IMR-90 (cell line): ENCODE measurements around the gene MRPL57. TPM values are rescaled to one million over a fixed set of nuclear protein-coding genes. Genes with fewer than 3 reads are reported as not detected.

Experiments used
- ATAC-seq: fragments of 200-7000 bp; cut with Tn5 transposase; 2 replicates; pipeline ENCODE4 v1.9.1; 2020; ENCODE audit warnings: low read depth, mild to moderate bottlenecking, moderate library complexity
- BruUV-seq: library from RNA; stranded (reverse); fragments of 400-500 nt; replicated peaks from 2 replicates; lab custom pipeline; 2021; lab: Mats Ljungman, UMichigan
- CTCF ChIA-PET: fragments of 300-600 bp; formaldehyde crosslinking; extraction: SDS; loops from one replicate; lab custom pipeline; 2021; ENCODE audit warnings: antibody characterized with exemption; lab: Yijun Ruan, JAX
- POLR2A ChIA-PET: fragments of 300-600 bp; sonication (Branson Sonifier 250); formaldehyde crosslinking; loops from one replicate; lab custom pipeline; 2022; ENCODE audit warnings: antibody characterized with exemption; ENCODE audit not compliant: unreplicated experiment; lab: Charles Lee
- DNase-seq: peaks from one replicate; pipeline ENCODE4 v3.0.0; 2013
- H2AFZ ChIP-seq: replicated peaks from 2 replicates; pipeline ENCODE3; 2013; ENCODE audit warnings: low read length, mild to moderate bottlenecking; ENCODE audit not compliant: poor library complexity
- H2AK5ac ChIP-seq: 2 replicates; pipeline ENCODE4 v1.6.1; 2013; ENCODE audit warnings: low read depth, low read length, inconsistent platforms
- H2AK9ac ChIP-seq: replicated peaks from 2 replicates; pipeline ENCODE3; 2013; ENCODE audit warnings: mild to moderate bottlenecking, low read depth, low read length, moderate library complexity; ENCODE audit not compliant: poor library complexity
- H2BK120ac ChIP-seq: 2 replicates; pipeline ENCODE4 v1.6.1; 2013; ENCODE audit warnings: low read depth, low read length, inconsistent platforms
- H2BK15ac ChIP-seq: 3 replicates; pipeline ENCODE4 v1.6.1; 2013; ENCODE audit warnings: low read depth, low read length, inconsistent platforms
- H2BK20ac ChIP-seq: 2 replicates; pipeline ENCODE4 v1.6.1; 2013; ENCODE audit warnings: low read depth, mild to moderate bottlenecking, inconsistent platforms, low read length, moderate library complexity
- H2BK5ac ChIP-seq: 2 replicates; pipeline ENCODE4 v1.6.1; 2013; ENCODE audit warnings: mild to moderate bottlenecking, low read depth, low read length, inconsistent platforms; ENCODE audit not compliant: poor library complexity, severe bottlenecking
- H3K14ac ChIP-seq: replicated peaks from 2 replicates; pipeline ENCODE4 v1.6.1; 2013; ENCODE audit warnings: low read depth, low read length, inconsistent platforms
- H3K18ac ChIP-seq: 2 replicates; pipeline ENCODE4 v1.6.1; 2013; ENCODE audit warnings: low read depth, low read length, control low read depth
- H3K23ac ChIP-seq: 2 replicates; pipeline ENCODE4 v1.6.1; 2013; ENCODE audit warnings: low read depth, low read length, inconsistent platforms
- H3K27ac ChIP-seq: 2 replicates; pipeline ENCODE4 v1.5.1; 2013; ENCODE audit warnings: mild to moderate bottlenecking, control low read depth, low read length; ENCODE audit not compliant: insufficient read depth
- H3K27me3 ChIP-seq: 2 replicates; pipeline ENCODE4 v1.6.1; 2013; ENCODE audit warnings: low read length; ENCODE audit not compliant: control insufficient read depth, insufficient read depth
- H3K36me3 ChIP-seq: 2 replicates; pipeline ENCODE4 v1.6.1; 2013; ENCODE audit warnings: low read length, mixed read lengths; ENCODE audit not compliant: control insufficient read depth, insufficient read depth
- H3K4ac ChIP-seq: 2 replicates; pipeline ENCODE4 v1.6.1; 2013; ENCODE audit warnings: low read depth, low read length, inconsistent platforms
- H3K4me1 ChIP-seq: 2 replicates; pipeline ENCODE4 v1.6.1; 2013; ENCODE audit warnings: low read length, mixed read lengths; ENCODE audit not compliant: control insufficient read depth, insufficient read depth
- H3K4me2 ChIP-seq: 2 replicates; pipeline ENCODE4 v1.6.1; 2013; ENCODE audit warnings: low read depth, mild to moderate bottlenecking, control low read depth, low read length, moderate library complexity
- H3K4me3 ChIP-seq: 2 replicates; pipeline ENCODE4 v1.5.1; 2013; ENCODE audit warnings: low read depth, mild to moderate bottlenecking, control low read depth, low read length, moderate library complexity; ENCODE audit not compliant: insufficient read depth
- H3K56ac ChIP-seq: 2 replicates; pipeline ENCODE4 v1.6.1; 2013; ENCODE audit warnings: low read length, inconsistent platforms; ENCODE audit not compliant: insufficient read depth; ENCODE audit errors: extremely low read depth
- H3K79me1 ChIP-seq, 2 experiments: 2 replicates each; pipeline ENCODE4 v1.6.1; 2013; ENCODE audit warnings: low read length in 2 of 2, inconsistent platforms in 1 of 2, low read depth in 1 of 2
- H3K9ac ChIP-seq: 2 replicates; pipeline ENCODE4 v1.6.1; 2013; ENCODE audit warnings: low read depth, low read length, control low read depth
- H3K9me1 ChIP-seq: 2 replicates; pipeline ENCODE4 v1.6.1; 2013; ENCODE audit warnings: low read length, inconsistent platforms; ENCODE audit not compliant: insufficient read depth
- H3K9me3 ChIP-seq: 2 replicates; pipeline ENCODE4 v1.6.1; 2013; ENCODE audit warnings: low read length; ENCODE audit not compliant: control insufficient read depth, insufficient read depth
- H4K20me1 ChIP-seq: 2 replicates; pipeline ENCODE4 v1.6.1; 2013; ENCODE audit warnings: low read length, inconsistent platforms; ENCODE audit not compliant: insufficient read depth
- H4K5ac ChIP-seq: 2 replicates; pipeline ENCODE4 v1.6.1; 2013; ENCODE audit warnings: mild to moderate bottlenecking, low read depth, low read length, control low read depth
- H4K8ac ChIP-seq, 2 experiments: 2 replicates each; pipeline ENCODE4 v1.6.1; 2013; ENCODE audit warnings: low read depth in 2 of 2, low read length in 2 of 2, control low read depth in 1 of 2, inconsistent platforms in 1 of 2
- H4K91ac ChIP-seq: 2 replicates; pipeline ENCODE4 v1.6.1; 2013; ENCODE audit warnings: low read depth, low read length, inconsistent platforms; ENCODE audit not compliant: insufficient read depth
- MAFK ChIP-seq: IDR thresholded peaks from 2 replicates; pipeline ENCODE4 v1.6.1; 2012; ENCODE audit warnings: low read depth, low read length, improper control_type of control experiment
- POLR2A ChIP-seq: IDR thresholded peaks from 2 replicates; pipeline ENCODE4 v1.6.1; 2012; ENCODE audit warnings: mild to moderate bottlenecking, low read depth, low read length
- WGBS, 2 experiments: methylation state at CpG; one replicate each; pipeline versions ENCODE4 v1.1.5 to v1.1.7; 2013; ENCODE audit warnings: missing lambda C conversion rate in 2 of 2; ENCODE audit not compliant: insufficient read length in 1 of 2; ENCODE audit errors: extremely low coverage in 2 of 2; 5-methylcytosine and 5-hydroxymethylcytosine counted together
- dilution Hi-C: fragments of 300-500 bp; cut with HindIII; formaldehyde crosslinking; loops from one replicate; pipeline ENCODE4 v1.14.3; 2018; ENCODE audit warnings: low sequenced_read_pairs; ENCODE audit not compliant: unreplicated experiment
- in situ Hi-C: fragments of 300-500 bp; cut with MboI; formaldehyde crosslinking; loops from 3 replicates; pipeline ENCODE4 v1.14.3; 2019; ENCODE audit warnings: low sequenced_read_pairs, inconsistent platforms, mixed read lengths
- intact Hi-C: fragments of 100-400 bp; cut with micrococcal nuclease; formaldehyde crosslinking; loops from 2 replicates; pipeline ENCODE4 v1.10.0; 2022
- polyA plus RNA-seq, 3 experiments: library from polyadenylated mRNA; depleted of rRNA; stranded (reverse); fragments of >200 nt; gene quantifications; 2 replicates each; pipeline ENCODE4 v1.2.3, GENCODE V29; 2012; ENCODE audit warnings: low replicate concordance in 1 of 3
- total RNA-seq: library from RNA; depleted of rRNA; stranded (reverse); fragments of >200 nt; gene quantifications from 2 replicates; pipeline ENCODE4 v1.2.3, GENCODE V29; 2012

MRPL57 gene
- total and polyA plus RNA-seq, 2 of the 4 experiments (the other 2 are of a cell fraction) = 7.0 to 8.0 TPM

- 60% methylated on average over 1 of the region's 3 CpGs; no CpG with 5 or more reads in 1 of the 2 experiments for WGBS, 2 experiments
- TF ChIP-seq MAFK (peak; percentile 35; the same call in 1 of the 2 replicates), POLR2A (no peak)
- H3K9ac ChIP-seq = no peak overlapping the region
- no peak overlapping the region for H2AK5ac ChIP-seq
- H2AK9ac ChIP-seq = no peak overlapping the region
- in situ Hi-C loops (no loop called here), dilution Hi-C loops (no loop called here), intact Hi-C loops (no loop called here)
- H3K4me3 ChIP-seq = no peak overlapping the region
- no TSS peak for BruUV-seq
- H3K23ac ChIP-seq = no peak overlapping the region
- H3K36me3 ChIP-seq = no peaks in the 10 kb centered on the region
- H3K27me3 ChIP-seq = peaks cover 2% of the 10 kb centered on the region; the same call in 1 of the 2 replicates
- ATAC-seq (peak; percentile 85), DNase-seq (peak; percentile 29)
- H3K56ac ChIP-seq = no peak overlapping the region
- H4K8ac ChIP-seq = no peak overlapping the region
- no peak overlapping the region for H3K4ac ChIP-seq
- no peak overlapping the region for H3K18ac ChIP-seq
- no peak overlapping the region for H2BK5ac ChIP-seq
- no peaks in the 10 kb centered on the region for H3K79me1 ChIP-seq
- ChIA-PET CTCF (no interaction called here), POLR2A (no interaction called here)
- H3K4me2 ChIP-seq = no peak overlapping the region
- no peak overlapping the region for H3K14ac ChIP-seq
- H3K4me1 ChIP-seq = no peaks in the 10 kb centered on the region
- peaks cover 6% of the 10 kb centered on the region for H3K9me1 ChIP-seq
- no peak overlapping the region for H3K27ac ChIP-seq
- no peak overlapping the region for H2AFZ ChIP-seq
- H2BK15ac ChIP-seq = no peak overlapping the region
- no peaks in the 10 kb centered on the region for H4K20me1 ChIP-seq
- no peaks in the 10 kb centered on the region for H3K9me3 ChIP-seq
- no peak overlapping the region; the same call in 1 of the 2 replicates for H2BK120ac ChIP-seq
- no peak overlapping the region for H2BK20ac ChIP-seq
- H4K5ac ChIP-seq = no peak overlapping the region
- no peak overlapping the region for H4K91ac ChIP-seq
Observed at GRCh38 chr13:21202767-21203531, 26.5 kb downstream of the MRPL57 start.
